A549 treated with CpdA at 1 μM for 4 hours (cell line): Measurements from ENCODE around the gene COPA. TPM values are rescaled to one million over a fixed set of nuclear protein-coding genes. Genes with fewer than 3 reads are reported as not detected.

Source experiments
- total RNA-seq: library from RNA; stranded (reverse); fragments of 200-300 nt; extraction: Qiagen RNA extraction; gene quantifications from 5 replicates; pipeline ENCODE4 v1.2.3, GENCODE V29; 2022; ENCODE audit warnings: low read depth

The COPA gene
- total RNA-seq = 74.5 to 111 TPM (median 81.8 TPM) in 5 replicates

GRCh38 chr1:160342953-160343869 lies at the start of gene COPA, which contains the start of gene NCSTN:
Gene COPA, minus strand, starts transcription at chr1:160343250. Its CDS starts 80 bp downstream, at chr1:160343170.
Gene NCSTN, plus strand, starts transcription at chr1:160343383. Its CDS starts 14 bp downstream, at chr1:160343397.

GRCh38 chr1:160366731-160367515 lies 23.9 kb upstream of the COPA start, which contains the start of gene NHLH1:
Gene NHLH1, plus strand, starts transcription at chr1:160367071. Its CDS starts 3,661 bp downstream, at chr1:160370732.

GRCh38 chr1:160284782-160285344 lies 58.2 kb downstream of the COPA start, which contains the start of gene PEX19:
Gene PEX19, minus strand, starts transcription at chr1:160285133. Its CDS starts 9 bp downstream, at chr1:160285124.

GRCh38 chr1:160261893-160262794 lies 80.9 kb downstream of the COPA start, which contains the start of gene DCAF8:
Gene DCAF8, minus strand, starts transcription at chr1:160262549. Its CDS starts 18,541 bp downstream, at chr1:160244008.

Other genes with a start within 250 kb of the COPA start
- 6.7 to 9.8 TPM (median 8.4 TPM) in 5 replicates for gene IGSF8, start 244.6 kb downstream of the COPA start, total RNA-seq
- 0.01 to 0.05 TPM (median 0.03 TPM) in 3 of 5 replicates, not detected in the others for gene ATP1A2, start 227.5 kb downstream of the COPA start, total RNA-seq
- not detected in 5 replicates for gene ATP1A4, start 191.6 kb downstream of the COPA start, total RNA-seq
- not detected in 5 replicates for gene CASQ1, start 152.7 kb downstream of the COPA start, total RNA-seq
- gene PEA15, start 137.9 kb downstream of the COPA start, total RNA-seq = 190 to 210 TPM (median 203 TPM) in 5 replicates
- gene DCAF8, start 80.7 kb downstream of the COPA start, total RNA-seq = 48.2 to 62.4 TPM (median 49.6 TPM) in 5 replicates
- 19.8 to 27.0 TPM (median 25.6 TPM) in 5 replicates for gene PEX19, start 58.1 kb downstream of the COPA start, total RNA-seq
- 43.4 to 50.3 TPM (median 46.3 TPM) in 5 replicates for gene NCSTN, start 133 bp upstream of the COPA start, total RNA-seq
- 0.10 to 0.78 TPM (median 0.48 TPM) in 5 replicates for gene NHLH1, start 23.8 kb upstream of the COPA start, total RNA-seq
- gene VANGL2, start 57.3 kb upstream of the COPA start, total RNA-seq = 0.84 to 1.4 TPM (median 1.1 TPM) in 5 replicates
- gene SLAMF6, start 180.0 kb upstream of the COPA start, total RNA-seq = not detected in 5 replicates
- gene CD84, start 236.2 kb upstream of the COPA start, total RNA-seq = not detected in 5 replicates